HFFc6 (cell line): ENCODE data around the gene MAP6D1. TPM values are rescaled to one million over a fixed set of nuclear protein-coding genes. Genes with fewer than 3 reads are reported as not detected.

Experiments used
- DNase-seq: peaks from one replicate; pipeline ENCODE4 v3.0.0-alpha.2; 2018
- H3K27ac Mint-ChIP-seq: 2 replicates; pipeline ENCODE4 v1.8.0; 2020; ENCODE audit warnings: mild to moderate bottlenecking, mixed read lengths
- H3K27me3 Mint-ChIP-seq: 2 replicates; pipeline ENCODE4 v1.8.0; 2021; ENCODE audit warnings: mild to moderate bottlenecking, moderate library complexity, mixed read lengths; ENCODE audit not compliant: insufficient read depth
- H3K36me3 Mint-ChIP-seq: 2 replicates; pipeline ENCODE4 v1.8.0; 2021; ENCODE audit warnings: low read depth, mixed read lengths
- H3K4me1 Mint-ChIP-seq: 2 replicates; pipeline ENCODE4 v1.8.0; 2020; ENCODE audit warnings: low read depth, mixed read lengths
- H3K4me3 Mint-ChIP-seq: 2 replicates; pipeline ENCODE4 v1.8.0; 2020; ENCODE audit warnings: mild to moderate bottlenecking, moderate library complexity, mixed read lengths
- H3K9me3 Mint-ChIP-seq: 2 replicates; pipeline ENCODE4 v1.8.0; 2020; ENCODE audit warnings: mild to moderate bottlenecking, mixed read lengths
- total RNA-seq, 6 experiments: library from RNA; stranded (reverse); fragmentation: NEBNext Ultra II Directional; extraction: Animal tissue kit (Norgen Biotek cat#: 25700); gene quantifications; 2 replicates in 1 of 6; 3 replicates in 5 of 6; pipeline ENCODE4 v1.2.3, GENCODE V29; 2021
- TF ChIP-seq, protein P1 (sequence below): fragments of 200-600 bp; sonication (generic); IDR thresholded peaks from 2 replicates; pipeline ENCODE4 v1.5.0; 2021; ENCODE audit warnings: antibody characterized with exemption, mild to moderate bottlenecking

Gene MAP6D1
- total RNA-seq, 6 experiments from 2014 or later: 2.9 to 4.1 (median 3.7) TPM

DNA sequence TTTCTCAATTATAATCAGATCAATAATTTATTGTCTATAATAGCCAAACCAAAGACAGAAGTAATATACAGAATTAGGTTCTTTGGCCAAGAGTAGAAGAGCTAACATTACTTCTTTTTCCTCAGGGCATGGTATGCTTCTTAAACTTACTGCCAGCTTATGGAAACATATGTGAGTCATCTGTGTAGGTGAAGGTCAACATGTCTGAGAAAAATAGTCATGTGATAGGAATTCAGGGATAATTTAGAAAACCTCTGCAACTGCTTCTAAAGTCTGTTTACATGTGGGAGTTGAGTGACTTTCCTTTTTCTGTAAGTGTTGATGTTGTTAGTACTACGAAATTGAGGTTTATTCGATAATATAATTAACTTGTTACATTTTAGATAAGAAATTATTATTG lies 19.2 kb upstream of the MAP6D1 start:
- no peaks in the 10 kb centered on the region for H3K9me3 Mint-ChIP-seq
- TF ChIP-seq, protein P1, sequence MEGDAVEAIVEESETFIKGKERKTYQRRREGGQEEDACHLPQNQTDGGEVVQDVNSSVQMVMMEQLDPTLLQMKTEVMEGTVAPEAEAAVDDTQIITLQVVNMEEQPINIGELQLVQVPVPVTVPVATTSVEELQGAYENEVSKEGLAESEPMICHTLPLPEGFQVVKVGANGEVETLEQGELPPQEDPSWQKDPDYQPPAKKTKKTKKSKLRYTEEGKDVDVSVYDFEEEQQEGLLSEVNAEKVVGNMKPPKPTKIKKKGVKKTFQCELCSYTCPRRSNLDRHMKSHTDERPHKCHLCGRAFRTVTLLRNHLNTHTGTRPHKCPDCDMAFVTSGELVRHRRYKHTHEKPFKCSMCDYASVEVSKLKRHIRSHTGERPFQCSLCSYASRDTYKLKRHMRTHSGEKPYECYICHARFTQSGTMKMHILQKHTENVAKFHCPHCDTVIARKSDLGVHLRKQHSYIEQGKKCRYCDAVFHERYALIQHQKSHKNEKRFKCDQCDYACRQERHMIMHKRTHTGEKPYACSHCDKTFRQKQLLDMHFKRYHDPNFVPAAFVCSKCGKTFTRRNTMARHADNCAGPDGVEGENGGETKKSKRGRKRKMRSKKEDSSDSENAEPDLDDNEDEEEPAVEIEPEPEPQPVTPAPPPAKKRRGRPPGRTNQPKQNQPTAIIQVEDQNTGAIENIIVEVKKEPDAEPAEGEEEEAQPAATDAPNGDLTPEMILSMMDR: no peak
- H3K36me3 Mint-ChIP-seq: peaks cover 26% of the 10 kb centered on the region
- H3K4me1 Mint-ChIP-seq: peaks cover 21% of the 10 kb centered on the region
- H3K4me3 Mint-ChIP-seq: 0 out of 2 replicates have a peak overlapping the region, but pooled peaks have one; percentile 41
- no peaks in the 10 kb centered on the region; the same call in 1 of the 2 replicates for H3K27me3 Mint-ChIP-seq
- peak overlapping the region; percentile 69 for H3K27ac Mint-ChIP-seq
- peak; percentile 86 for DNase-seq

DNA sequence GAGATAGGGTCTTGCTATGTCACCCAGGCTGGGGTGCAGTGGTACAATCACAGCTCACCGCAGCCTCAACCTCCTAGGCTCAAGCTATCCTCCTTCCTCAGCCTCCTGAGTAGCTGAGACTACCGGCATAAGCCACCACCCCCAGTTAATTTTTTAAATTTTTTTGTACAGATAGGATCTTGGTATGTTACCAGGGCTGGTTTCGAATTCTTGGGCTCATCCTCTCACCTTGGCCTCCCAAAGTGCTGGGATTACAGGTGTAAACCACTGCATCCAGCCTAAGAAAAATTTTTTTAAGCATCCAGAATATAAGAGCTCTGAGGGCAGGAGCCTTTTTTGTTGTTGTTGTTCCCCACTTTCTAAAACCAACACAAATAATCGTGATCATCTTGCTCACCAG lies 14.4 kb upstream of the MAP6D1 start:
- no peak for DNase-seq

DNA sequence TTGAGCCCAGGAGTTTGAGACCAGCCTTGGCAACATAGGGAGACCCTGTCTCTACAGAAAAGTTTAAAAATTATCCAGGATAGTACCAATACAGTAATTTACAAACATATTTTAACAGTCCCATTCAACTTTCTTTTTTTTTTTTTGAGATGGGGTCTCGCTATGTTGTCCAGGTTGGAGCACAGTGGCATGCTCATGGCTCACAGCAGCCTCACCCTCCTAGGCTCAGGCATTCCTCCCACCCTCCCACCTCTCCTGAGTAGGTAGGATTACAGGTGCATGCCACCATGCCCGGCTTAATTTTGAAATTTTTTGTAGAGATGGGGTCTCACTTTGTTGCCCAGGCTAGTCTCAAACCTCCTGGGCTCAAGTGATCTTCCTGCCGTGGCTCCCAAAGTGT lies 12.5 kb upstream of the MAP6D1 start:
- DNase-seq: no peak
- H3K27me3 Mint-ChIP-seq: no peaks in the 10 kb centered on the region
- no peaks in the 10 kb centered on the region for H3K9me3 Mint-ChIP-seq
- no peak overlapping the region for H3K27ac Mint-ChIP-seq
- H3K36me3 Mint-ChIP-seq: peaks cover 6% of the 10 kb centered on the region
- no peak overlapping the region for H3K4me3 Mint-ChIP-seq
- H3K4me1 Mint-ChIP-seq: no peaks in the 10 kb centered on the region
- TF ChIP-seq, protein P1: no peak

More for the DNA sequence above, 14.4 kb upstream of the MAP6D1 start:
- H3K4me1 Mint-ChIP-seq: peaks cover 6% of the 10 kb centered on the region
- no peak overlapping the region for H3K27ac Mint-ChIP-seq
- H3K4me3 Mint-ChIP-seq: no peak overlapping the region
- H3K36me3 Mint-ChIP-seq: peaks cover 6% of the 10 kb centered on the region
- TF ChIP-seq, protein P1: no peak
- no peaks in the 10 kb centered on the region for H3K9me3 Mint-ChIP-seq
- H3K27me3 Mint-ChIP-seq: no peaks in the 10 kb centered on the region

DNA sequence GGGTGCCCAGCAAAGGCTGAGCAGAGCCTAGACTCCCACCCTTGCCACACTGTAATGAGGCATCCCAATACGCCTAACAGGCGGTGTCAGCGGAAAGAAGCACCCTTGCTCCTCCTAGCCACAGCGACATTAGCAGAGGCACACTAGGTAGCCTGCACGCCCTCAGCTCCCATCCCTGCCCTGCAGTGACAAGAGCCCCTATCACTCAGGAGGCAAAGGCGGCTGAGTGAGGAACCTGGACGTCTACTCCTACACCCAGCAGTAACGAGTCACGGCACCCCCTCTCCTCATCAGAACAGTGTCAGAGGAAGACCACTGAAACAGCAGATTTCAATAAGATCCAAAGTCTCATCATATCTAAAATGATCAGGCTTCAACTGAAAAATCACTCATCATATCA lies 12.0 kb upstream of the MAP6D1 start:
- TF ChIP-seq, protein P1: no peak
- Mint-ChIP-seq H3K27ac (no peak overlapping the region), H3K4me3 (no peak overlapping the region), H3K9me3 (no peaks in the 10 kb centered on the region), H3K4me1 (no peaks in the 10 kb centered on the region), H3K36me3 (peaks cover 6% of the 10 kb centered on the region), H3K27me3 (no peaks in the 10 kb centered on the region)
- DNase-seq: no peak

DNA sequence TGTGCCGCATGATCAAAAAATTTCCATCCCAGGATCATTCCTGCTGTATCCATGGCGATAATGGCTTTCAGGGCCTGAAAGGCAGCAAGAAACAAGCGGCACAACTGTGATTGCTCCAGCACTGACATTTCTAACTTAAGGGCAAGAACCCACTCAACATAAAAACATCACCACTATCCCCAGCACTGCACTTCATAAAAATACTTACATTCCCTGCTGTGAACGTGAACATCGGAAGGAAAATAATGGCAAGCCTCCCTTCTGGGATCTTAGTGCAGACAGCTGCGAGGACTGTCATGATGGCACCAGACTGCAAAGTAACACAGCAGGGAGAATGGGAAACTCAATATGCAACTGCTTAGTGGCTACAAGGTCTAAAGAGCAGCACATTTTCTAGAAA lies 8.1 kb upstream of the MAP6D1 start:
- no peak for DNase-seq
- no peaks in the 10 kb centered on the region; the same call in 1 of the 2 replicates for H3K27me3 Mint-ChIP-seq
- peaks cover 5% of the 10 kb centered on the region for H3K36me3 Mint-ChIP-seq
- H3K27ac Mint-ChIP-seq: no peak overlapping the region
- TF ChIP-seq, protein P1: no peak
- H3K4me1 Mint-ChIP-seq: no peaks in the 10 kb centered on the region
- no peaks in the 10 kb centered on the region for H3K9me3 Mint-ChIP-seq
- H3K4me3 Mint-ChIP-seq: no peak overlapping the region

DNA sequence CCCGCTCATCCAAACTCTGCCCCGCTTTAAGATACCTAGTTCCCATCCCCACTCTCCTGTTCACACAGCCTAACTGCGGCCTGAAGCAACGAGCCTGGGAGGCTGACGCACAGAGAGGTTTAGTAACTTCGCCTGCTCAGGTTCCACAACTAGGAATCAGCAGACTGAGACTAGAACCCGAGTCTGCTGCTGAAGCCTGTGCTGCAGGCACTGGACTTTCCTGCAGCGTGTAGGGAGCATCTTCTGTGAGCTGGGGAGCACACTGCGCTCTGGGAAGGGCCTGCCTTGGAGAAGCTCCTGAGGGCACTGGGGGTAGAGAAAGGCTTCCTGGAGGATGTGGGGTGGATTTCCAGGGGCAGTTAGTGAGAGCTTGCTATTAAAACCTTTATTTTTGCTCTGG lies 4.8 kb upstream of the MAP6D1 start:
- no peaks in the 10 kb centered on the region; the same call in 1 of the 2 replicates for H3K27me3 Mint-ChIP-seq
- H3K4me3 Mint-ChIP-seq: no peak overlapping the region
- H3K36me3 Mint-ChIP-seq: peaks cover 5% of the 10 kb centered on the region

More for the DNA sequence above, 4.8 kb upstream of the MAP6D1 start:
- Mint-ChIP-seq H3K27ac (no peak overlapping the region), H3K4me1 (no peaks in the 10 kb centered on the region; the same call in 1 of the 2 replicates), H3K9me3 (no peaks in the 10 kb centered on the region)
- no peak for DNase-seq
- TF ChIP-seq, protein P1: no peak
